ELR (cell line): ENCODE measurements around the gene ZBTB7C.
"Not testable (repeated sequence)": the region's sequence is repeated elsewhere in the genome, so short reads cannot be mapped to it uniquely, and the experiment has no call there.

Source experiments
- DNase-seq: peaks from one replicate; pipeline ENCODE4 v3.0.0-alpha.2; 2015; ENCODE audit warnings: low read depth

Gene ZBTB7C

DNA sequence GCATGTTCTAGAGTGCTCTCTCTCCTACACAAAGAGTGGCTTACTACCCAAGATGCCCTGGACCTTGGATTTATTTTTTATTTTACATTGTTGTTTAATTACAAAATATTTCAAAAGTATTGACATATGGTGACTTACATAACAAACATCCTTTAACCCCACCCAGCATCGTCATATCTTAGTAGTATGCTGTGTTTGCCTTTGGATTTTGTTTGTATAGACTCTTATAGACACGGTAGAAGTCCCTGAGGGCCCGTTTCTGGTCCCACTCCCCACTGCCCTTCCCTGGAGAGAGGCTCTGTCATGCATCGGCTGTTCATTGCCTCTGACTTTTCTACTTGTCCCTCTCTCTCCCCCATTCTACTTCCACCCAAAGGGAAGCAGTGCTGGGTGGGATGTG, 112.0 kb downstream of the ZBTB7C start:
- no peak for DNase-seq

DNA sequence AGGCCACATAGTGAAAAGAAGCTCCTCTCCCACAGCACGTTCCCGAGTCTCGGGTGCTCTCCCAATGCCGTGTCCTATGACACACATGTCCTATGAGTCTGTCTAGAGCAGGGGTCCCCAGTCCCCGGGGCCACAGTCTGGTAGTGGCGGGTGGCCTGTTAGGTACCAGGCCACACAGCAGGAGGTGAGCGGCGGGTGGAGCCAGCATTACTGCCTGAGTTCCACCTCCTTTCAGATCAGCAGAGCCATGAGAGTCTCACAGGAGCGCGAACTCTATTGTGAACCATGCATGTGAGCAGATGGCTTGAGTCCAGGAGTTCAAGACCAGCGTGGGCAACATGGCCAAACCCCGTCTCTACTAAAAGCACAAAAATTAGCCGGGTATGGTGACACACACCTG, 112.6 kb downstream of the ZBTB7C start:
- DNase-seq: no peak

DNA sequence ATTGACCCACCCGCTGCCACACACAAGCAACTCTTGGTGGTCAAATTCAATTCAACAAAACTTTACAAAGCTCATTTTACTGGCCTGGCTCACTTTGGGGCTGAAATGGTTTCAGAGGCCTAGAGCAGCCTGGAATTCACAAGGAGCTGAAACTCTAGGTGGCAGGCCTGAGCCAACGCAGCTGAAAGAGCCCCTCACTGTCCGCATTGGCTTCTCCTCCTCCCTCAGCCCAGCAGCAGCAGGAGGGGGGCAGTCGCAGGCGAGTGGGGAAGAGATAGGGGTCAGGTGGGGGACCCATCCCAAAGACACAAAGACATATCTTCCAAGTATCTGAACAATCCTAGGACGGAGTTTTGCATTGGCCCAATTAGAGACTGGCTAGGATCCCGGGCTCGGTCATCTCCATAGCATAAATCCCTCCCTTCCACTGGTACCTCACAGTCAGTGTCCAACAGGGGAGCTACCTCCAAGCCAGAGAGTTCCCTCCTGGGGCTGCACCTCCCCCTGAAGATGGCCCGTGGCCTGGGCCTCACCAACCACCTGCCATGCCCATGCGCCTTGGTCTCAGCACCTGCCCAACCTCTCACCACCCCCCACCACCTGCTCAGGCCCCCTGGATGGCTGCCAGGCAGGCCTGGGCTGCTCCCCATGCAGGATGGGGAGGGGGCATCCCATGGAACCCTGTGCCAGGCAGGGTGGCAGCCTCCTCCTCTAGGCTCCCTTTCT, 113.4 kb downstream of the ZBTB7C start:
- DNase-seq: peak; percentile 11

DNA sequence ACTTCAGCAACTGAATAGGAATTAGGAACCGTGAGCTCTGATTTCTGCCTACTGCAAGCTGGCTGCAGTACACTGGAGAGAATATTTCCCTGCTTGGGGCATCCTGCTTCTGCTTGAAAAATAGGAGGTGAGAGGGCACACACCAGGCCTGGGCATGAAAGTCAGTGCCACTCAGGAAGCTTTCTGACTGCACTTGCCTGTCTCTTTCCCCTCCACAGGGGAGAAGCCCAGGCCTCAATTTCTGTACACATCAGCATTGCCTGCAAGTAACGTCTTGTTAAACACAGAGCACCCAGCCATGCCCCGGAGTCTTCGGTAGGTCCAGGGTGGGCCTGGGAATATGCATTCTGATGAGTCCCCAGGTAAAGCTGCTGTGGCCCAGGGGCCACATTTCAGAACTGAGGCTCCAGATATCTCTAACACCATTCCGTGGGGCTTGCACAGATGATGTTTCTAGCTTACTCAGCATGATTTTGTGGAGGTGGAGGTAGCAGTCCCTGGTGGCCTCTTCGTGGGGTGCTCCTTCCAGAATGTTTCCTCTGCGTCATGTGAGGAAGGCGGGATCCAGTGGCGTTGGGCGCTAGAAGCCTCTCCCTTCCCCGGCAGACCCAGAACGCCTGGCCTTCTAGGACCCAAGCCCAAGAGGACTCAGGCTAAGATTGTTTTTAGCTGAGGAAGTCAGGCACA, 114.1 kb downstream of the ZBTB7C start:
- no peak for DNase-seq

DNA sequence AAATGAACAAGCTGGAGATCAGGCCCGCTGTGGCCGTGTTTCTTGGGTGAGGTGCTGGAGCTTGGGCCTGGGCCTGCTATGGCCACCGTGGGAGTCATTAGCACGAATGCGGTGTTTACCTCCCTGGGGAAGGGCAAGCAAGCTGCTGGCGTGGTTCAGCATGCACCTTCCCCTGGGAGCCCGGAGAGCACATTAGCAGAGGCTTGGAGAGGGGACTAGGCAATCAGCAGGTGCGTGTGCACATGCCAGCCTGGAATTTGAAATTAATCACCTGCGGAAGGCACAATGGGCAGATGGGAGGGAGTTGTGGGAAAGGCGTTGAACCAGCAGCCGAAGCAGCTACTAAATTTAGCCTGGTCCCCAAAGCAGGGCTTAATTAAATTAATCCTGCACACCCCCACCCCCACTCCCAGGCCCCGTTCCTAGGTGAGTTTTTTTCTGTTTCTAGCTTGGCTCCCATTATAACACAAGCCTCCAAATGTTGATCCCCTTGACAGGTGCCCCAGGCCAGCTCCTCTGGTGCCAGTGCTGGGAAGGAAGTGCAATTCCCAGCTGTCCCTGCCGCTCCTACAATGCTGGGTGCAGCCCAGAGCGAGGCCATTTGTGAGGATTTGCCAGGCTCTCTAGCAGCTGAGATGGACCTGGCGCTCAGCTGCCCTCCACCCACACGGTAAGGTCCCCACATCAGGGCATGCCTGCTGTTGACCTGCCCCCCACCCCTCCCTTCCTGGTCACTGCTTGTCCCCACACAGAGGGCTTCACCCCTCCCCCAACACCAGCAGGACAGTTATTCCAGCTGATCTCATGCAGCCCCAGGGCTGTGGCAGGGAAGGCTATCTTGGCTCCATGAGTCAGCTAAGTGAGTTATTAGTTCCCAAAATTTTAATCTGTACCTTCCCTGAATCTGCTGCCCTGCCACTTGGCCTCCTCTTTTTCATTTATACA, 115.0 kb downstream of the ZBTB7C start:
- no peak for DNase-seq

DNA sequence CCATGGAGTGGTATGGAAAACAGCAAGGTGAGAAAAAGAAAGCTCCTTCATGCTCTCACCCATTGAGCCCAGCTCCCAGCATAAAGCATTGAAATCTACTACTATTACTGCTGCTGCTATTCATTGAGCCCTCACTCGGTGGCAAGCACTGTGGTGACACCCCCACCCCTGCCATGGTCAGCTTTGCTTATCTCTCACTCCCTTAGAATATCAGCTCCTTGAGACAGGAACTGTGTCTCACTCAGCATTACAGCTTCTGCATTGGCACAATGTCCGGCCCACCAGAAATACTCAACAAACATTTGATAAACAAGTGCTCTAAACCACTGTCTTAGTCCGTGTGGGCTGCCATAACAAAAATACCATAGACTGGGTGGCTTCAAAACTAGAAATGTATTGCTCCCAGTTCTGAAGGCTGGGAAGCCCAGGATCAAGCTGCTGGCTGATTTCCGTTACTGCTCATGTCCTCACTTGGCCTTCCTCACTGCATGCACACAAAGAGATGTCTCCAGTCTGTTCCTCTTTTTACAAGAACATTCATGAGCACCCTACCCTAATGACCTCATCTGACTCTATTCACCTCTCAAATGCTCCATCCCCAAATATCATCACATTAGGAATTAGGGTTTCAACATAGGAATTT, 116.3 kb downstream of the ZBTB7C start:
- no peak for DNase-seq

DNA sequence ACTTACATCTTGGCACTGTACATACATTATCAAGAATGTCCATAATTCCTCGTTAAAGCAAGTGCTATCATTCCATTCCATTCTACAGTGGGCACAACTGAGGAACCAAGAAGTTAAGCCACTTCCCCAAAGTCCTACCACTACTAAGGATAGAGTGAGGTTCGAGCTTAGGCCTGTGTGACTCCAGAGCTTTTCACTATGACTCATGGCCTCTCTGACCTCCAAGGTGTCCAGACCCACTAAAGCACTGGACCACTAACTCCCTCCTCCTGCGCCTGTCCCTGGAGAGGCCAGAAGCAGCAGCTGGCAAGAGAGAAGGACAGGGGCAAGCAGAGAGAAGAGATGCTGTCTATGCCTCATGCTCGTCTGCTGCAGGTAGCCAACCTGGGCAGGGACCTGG, 117.0 kb downstream of the ZBTB7C start:
- peak; percentile 9 for DNase-seq

DNA sequence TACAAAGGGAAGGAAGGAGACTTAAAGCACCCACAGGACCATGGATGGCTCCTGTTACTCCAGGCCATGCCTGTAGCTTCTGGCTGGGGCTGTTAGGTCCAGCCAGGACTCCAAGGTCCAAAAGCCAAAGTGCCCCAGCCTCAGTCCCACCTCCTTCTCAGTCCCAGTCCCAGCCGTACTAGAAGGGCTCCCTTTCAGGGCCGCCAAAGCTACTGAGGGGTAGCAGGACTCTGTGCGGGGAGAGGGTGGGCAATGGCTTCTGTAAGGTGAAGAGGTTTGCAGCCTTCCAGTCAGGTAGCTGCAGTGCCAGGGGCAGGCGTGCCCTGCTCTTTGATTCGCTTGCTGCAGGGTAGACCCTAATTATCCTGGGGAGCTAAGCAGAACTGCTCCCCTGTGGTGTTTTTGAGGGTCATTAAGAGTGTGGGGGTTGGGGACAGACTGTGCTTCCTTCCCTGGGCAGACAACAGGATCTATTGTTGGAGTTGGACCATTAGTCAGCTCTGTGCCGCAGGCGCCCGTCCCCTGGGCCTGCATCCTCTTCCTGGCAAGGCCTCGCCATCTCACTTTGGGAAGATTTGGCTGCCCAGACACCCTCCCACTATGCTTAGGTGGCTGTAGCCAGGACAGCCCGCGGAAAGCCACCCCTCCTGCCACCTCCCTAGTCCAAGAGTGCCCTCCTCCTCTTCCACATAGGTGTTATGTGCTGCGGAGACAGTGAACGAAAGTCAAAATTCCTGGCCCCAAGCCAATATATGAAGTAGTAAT, 118.8 kb downstream of the ZBTB7C start:
- no peak for DNase-seq

DNA sequence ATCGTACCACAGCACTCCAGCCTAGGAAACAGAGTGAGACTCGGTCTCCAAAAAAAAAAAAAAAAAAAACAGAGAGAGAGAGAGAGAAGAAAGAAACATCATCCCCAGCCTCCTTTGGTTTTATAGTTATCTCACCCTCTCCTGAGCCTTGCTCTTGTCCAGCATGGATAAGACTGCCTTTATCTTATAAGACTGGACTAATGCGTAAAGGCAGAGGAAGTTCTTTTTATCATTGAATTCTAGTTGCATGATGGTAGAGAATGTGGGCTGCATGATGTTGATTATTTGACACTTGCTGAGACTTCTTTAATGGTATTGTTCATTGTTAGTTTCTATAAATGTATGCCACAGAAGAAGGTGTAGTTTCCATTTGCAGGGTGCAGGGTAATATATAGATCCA, 124.4 kb downstream of the ZBTB7C start:
- no peak for DNase-seq

DNA sequence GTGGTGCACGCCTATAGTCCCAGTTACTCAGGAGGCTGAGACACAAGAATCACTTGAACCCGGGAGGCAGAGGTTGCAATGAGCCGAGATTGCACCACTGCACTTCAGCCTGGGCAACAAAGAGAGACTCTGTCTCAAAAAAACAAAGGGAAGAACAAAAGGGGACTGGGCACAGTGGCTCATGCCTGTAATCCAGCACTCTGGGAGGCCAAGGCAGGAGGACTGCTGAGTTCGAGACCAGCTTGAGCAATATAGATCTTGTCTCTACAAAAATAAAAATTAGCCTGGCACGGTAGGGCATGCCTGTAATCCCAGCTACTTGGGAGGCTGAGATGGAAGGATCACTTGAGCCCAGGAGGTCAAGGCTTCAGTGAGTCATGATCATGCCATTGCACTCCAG, 125.2 kb downstream of the ZBTB7C start:
- DNase-seq: not testable (repeated sequence)

DNA sequence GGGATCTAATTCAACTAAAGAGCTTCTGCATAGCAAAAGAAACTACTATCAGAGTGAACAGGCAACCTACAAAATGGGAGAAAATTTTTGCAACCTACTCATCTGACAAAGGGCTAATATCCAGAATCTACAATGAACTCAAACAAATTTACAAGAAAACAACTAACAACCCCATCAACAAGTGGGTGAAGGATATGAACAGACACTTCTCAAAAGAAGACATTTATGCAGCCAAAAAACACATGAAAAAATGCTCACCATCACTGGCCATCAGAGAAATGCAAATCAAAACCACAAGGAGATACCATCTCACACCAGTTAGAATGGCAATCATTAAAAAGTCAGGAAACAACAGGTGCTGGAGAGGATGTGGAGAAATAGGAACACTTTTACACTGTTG, 127.7 kb downstream of the ZBTB7C start:
- DNase-seq: not testable (repeated sequence)

DNA sequence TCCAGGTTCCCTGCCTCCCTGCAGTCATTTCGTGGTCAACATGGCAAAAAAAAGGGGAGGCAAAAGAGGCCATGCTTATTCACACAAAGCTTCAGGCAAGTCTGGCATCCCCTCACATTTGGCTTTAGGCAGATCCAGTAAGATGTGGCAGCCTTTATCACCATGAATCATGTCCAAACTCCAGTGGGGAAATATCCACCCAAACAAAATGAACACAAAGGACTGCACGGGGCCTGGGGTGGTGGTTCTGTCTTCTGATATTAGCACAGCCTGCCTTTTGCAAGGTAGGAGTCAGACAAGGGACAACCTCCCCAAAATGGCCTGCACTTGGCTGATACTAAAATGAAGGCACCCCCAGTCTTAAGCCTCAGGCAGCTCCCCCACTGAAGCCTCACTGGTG, 129.9 kb downstream of the ZBTB7C start:
- DNase-seq: no peak

DNA sequence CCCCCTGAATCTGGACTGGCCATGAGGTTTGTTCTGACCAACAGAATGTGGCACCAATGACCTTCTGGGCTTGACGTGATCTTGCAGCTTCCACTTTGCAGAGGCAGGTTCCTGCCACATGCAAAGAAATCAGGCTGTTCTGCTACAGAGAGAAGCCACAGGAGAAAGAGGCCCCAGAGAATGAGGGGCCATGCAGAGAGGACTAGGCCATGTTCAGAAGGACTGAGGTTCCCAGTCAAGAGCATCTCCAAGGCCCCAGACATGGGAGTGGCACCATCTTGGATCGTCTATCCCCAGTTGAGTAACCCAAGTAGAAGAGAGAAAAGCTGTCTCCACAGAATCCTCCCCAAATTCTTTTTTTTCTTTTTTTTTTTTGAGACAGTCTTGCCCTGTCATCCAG, 131.1 kb downstream of the ZBTB7C start:
- no peak for DNase-seq

DNA sequence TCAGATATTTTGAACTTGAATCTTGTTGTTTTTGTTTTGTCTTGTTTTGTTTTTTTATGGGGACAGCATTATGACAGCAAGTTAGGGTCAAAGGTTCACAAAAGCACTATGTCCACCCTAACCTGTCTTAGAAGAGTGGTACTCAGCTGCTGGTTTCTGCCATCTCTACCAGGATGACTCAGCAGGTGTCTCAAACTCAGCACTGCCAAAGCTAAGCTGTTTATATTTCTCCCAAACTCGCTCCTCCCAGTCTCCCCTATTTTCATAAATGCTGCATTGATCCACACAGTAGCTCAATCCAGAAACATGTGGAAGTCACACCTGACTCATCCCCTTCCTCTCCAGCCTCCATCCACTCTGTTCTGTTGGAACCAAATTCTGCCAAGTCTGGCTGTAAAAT, 134.9 kb downstream of the ZBTB7C start:
- no peak for DNase-seq

DNA sequence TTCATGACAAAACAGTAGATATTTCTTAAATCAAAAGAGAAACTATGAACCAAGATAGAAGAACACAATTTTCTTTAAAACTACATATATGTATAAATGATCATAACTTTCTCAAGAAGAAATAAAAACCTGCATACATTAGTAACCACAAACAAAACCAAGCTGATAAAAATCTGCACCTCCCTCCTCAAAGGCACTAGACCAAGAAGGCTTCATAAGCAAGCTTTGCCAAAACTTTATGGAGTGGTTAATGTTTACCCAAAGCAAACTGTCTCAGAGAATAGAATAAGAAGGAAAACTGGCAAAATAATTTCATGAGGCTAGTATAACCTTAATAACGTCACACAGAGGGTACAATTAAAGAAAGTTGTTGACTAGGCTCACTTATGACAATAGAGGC, 138.3 kb downstream of the ZBTB7C start:
- no peak for DNase-seq

DNA sequence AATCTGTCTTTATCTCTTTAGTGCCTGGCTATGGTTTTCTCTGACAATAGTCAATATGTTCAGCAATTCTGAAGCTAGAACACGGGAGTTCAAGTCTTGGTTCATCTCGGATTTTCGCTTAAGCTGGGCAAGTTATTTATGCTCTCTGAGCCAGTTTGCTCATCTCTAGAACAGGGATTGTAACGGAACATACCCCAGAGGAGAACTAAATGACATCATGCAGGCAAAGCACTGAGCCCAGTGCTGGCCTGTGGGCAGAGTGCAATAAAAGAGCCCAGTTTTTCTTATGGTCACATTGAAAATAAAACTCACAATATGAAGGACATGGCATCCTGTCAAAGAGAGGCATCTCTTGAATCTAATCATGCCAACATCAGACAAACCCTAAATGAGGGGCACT, 143.9 kb downstream of the ZBTB7C start:
- DNase-seq: no peak

DNA sequence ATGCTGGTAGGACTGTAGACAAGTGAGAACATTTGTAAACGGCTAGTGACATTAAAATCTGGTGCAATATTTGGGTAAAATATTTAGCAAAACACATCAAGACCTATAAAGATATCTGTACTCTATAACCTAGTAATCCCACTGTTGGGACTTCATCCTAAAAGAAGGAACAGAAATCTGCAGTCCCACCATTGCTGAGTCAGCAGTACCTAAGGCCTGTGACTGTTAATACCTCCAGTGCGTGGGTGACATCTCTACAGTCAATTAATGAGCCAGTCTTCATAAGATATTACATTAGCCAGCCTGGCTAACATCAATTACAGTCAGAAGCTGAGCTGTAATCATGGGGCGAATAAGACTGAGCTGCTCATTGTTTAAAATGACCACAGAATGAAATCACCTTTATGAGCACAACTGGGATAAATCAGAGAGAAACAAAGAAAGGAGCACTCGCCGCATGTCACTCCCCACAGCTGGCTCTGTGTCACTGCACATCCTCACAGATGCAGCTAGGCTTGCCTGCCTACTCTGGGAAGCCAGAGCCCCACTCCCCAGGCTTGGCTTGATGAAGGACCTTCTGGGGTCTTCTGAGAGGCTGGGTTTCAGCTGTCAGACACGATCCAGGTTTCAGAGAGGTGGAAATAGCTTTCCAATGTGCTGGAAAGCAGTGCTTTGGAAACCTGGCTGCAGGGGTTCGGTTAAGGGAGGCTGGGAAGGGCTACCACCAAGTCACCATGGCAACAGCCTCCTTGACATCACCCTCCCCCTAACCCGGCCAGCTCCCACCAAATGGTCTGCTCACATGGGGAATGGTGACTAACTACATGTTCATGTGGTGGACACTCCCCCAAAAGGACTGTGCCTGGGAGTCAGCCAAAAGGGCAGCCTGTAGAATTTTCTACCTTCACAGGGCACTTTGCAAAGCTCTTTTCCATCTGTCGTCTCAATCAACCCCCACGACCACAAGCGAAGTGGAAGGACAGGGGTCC, 145.0 kb downstream of the ZBTB7C start:
- DNase-seq: peak; percentile 24

DNA sequence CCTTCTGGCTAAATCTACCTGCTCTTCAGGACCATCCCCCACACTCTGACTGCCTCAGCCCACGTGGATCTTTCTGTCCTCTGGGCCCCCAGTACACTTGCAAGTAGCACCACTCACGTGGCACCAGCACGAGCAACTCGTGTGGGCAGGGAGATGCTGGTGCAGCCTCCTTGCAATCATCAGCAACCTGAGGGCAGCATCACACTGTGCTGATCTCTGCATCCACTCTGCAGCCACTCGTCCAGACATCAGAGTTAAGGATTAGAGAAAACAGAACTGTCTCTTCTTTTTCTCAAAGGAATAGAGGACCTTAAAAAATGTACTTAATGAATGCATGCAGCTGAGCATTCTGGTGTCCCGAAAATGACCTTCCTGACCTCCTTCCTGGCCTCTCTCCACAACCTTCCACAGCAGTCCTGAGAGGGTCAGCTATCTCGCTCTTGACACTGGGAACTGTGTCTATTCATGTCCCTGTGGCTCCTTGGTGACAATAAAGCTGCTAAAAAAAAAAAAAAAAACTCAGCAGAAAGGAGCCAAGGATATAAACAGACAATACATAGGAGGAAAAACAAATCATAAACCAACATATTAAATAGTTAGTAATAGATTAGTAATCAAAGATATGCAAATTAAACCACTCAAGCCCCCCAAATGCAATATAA, 145.9 kb downstream of the ZBTB7C start:
- no peak for DNase-seq

DNA sequence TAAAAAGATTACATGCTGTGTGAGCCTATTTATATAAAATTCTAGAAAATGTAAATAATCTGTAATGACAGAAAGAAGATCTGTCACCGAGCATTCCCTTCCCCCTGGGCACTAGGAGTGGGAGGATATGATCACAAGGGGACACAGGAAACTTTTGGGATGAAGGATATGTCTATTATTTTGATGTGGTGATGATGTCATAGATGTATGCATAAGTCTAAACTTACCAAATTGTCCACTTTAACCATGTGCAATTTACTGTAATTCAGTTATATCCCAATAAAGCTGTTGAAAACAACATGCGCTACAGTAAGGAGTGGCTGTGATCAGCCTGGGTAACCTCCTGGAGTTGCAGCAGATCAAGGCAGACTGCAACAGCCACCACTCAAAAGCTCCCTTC, 148.9 kb downstream of the ZBTB7C start:
- no peak for DNase-seq

DNA sequence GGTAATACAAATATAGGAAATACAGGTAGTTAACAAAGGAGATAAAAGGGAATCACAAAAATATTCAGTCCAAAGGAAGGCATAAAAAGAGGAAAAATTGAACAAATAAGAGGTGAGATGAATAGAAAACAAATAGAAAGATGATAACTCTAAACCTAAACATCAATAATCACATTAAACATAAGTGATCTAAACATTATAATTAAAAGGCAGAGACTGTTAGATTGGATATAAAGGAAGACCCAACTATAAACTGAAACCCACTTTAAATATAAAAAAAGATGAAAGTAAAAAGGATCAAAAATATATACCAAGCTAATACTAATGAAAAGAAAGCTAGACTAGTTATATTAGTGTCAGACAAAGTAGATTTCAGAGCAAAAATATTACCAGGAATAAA, 152.3 kb downstream of the ZBTB7C start:
- DNase-seq: no peak
